Activated CD4-positive, alpha-beta T cell treated with anti-CD3 and anti-CD28 coated beads, Interleukin-2, amount 50 U/mL, for 24 hours (primary cell): ENCODE measurements around the gene FXYD3.
A peak's percentile ranks its signal among the peaks of the same experiment; 100 is the strongest.
"Not testable (repeated sequence)": the region's sequence is repeated elsewhere in the genome, so short reads cannot be mapped to it uniquely, and the experiment has no call there.

Source experiments
- DNase-seq, 2 donors: peaks; one replicate each; pipeline ENCODE4 v3.0.0-alpha.2; 2020; ENCODE audit warnings: low read depth in 1 of 2, low spot score in 1 of 2

The FXYD3 gene

GRCh38 chr19:35086455-35086854, 29.2 kb upstream of the FXYD3 start:
- no peak for DNase-seq

GRCh38 chr19:35087393-35087792, 28.2 kb upstream of the FXYD3 start:
- no peak for DNase-seq

DNA sequence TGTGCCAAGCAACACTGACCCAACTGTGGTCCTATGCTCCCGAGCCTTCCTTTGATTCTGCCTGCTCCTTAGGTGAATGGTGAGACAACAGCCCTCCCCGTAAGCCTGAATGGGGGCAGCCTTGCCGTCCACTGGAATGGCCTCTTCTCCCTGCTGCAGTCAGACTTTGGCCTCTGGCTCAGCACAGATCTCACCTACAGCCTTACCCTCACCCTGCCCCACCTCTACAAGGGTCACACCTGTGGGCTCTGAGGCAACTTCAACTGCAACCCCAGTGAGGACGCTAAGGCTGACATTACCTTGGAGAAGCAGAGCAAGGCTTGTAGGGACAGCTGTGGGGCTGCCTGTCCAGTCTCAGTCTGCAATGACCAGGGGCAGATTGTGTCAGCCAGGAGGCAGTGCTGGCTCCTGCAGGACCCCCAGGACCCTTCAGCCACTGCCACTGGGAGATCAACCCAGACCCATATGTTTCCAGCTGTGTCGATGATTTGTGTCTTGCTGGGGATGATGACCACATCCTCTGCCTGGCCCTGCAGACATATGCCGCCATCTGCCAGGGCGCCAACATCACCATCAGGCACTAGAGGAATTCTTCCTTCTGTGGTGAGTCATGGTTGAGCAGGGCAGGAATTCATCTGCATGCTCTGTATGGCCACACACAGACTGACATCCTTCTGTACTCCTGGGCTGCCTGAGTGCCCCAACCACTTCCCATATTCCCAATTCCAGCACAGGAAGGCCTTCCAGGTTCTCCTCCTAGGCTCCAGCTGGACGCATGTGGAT, 27.3 kb upstream of the FXYD3 start:
- no peak for DNase-seq

- DNase-seq = no peak
Measured at GRCh38 chr19:35089554-35089953, 26.1 kb upstream of the FXYD3 start.

GRCh38 chr19:35090160-35090505, 25.5 kb upstream of the FXYD3 start:
- no peak for DNase-seq

GRCh38 chr19:35090506-35091214, 25.0 kb upstream of the FXYD3 start:
- peak; percentile 6 to 24 for DNase-seq

- DNase-seq = no peak
Measured at GRCh38 chr19:35093430-35093829, 22.2 kb upstream of the FXYD3 start.

- no peak for DNase-seq
Measured at GRCh38 chr19:35093941-35094647, 21.5 kb upstream of the FXYD3 start.

DNA sequence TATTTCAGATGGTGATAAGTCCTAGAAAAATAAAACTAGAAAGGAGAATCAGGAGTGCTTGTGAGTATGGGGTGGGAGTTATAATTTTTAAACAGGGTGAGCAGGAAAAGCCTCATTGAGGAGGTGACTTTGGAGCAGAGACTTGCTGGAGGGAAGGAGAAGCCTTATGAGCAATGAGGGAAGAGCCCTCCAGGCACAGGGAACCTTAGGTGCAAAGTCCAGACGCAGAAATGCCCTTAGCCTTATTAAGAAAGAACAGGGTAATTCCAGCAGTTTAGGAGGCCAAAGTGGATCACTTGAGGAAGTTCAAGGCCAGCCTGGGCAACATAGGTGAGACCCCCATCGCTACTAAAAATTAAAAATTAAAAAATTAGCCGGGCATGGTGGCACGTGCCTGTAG, 21.0 kb upstream of the FXYD3 start:
- DNase-seq = no peak

GRCh38 chr19:35095667-35096368, 19.8 kb upstream of the FXYD3 start:
- DNase-seq = no peak

DNA sequence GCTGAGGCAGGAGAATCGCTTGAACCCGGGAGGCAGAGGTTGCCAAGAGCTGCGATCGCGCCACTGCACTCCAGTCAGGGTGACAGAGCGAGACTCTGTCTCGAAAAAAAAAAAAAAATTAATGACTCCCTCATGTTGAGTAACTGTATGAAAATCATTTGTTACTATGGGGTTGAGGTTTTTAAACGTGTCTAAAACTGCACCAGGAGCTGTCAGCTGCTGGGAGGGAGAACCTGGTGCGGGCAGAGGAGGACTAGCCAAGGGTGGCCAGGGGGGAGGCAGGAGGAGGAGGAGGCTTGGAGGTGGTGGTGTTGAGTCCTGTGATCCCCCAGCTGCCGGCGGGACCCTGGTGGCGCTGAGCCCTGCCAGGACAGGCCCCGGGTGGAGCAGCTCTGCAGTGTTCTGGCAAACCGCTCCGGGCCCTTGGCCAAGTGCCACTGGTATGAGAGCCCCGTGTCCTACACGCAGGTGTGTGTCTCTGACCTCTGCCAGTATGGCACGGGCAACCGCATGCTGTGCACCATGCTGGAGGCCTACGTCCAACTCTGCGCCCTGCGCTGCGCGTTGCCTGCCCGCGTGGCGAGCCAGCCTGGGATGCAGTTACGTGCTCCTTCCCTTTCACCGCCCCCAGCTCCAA, 17.1 kb upstream of the FXYD3 start:
- no peak for DNase-seq

DNA sequence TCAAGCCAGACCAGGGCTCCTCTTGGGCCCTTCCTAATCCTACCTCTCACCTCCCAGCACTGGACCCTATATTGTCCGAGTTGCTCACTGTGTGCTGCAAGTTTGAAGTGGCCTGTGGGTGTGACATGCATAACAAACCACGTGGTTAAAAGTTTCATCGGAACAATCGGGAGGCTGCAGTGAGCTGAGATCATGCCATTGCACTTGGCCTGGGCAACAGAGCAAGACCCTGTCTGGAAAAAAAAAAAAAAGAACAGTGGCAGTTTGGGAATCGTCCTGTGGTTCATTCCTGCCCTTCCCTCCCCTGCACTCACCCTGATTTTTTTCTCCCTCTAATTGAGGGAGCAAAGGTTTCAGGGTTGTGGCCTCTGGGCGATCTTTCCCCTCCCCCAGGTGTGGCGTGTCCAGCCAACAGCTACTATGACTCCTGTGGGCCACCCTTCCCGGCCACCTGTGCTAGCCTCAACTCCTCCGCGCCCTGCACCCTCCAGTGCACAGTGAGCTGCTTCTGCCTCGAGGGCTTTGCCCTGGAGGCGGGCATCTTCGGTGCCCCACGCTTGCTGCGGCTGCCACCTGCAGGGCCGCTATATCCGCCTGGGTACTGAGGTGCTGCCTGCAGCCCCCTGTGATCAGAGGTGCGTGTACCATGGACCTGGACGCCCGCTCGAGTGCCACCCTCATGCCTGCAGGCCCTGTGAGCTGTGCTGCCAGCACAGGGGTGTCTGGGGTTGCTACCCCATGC, 16.3 kb upstream of the FXYD3 start:
- no peak for DNase-seq

DNA sequence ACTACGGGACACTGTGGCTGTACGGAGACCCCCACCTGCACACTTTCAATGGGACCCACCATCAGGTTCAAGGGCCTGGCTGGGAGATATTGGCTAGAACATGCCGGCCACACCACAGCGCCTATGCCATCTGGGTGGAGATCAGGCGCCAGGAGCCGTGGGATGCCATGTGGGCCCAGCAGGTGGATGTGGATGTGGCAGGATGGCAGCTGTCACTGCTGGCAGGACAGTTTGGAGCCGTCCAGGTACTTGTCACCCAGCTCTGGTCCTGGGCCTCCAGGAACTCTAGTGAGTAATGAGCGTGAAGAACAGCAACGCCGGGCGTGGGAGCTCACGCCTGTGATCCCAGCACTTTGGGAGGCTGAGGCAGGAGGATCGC, 15.7 kb upstream of the FXYD3 start:
- DNase-seq = no peak

- no peak for DNase-seq
Measured at GRCh38 chr19:35100588-35101533, 14.8 kb upstream of the FXYD3 start.

DNA sequence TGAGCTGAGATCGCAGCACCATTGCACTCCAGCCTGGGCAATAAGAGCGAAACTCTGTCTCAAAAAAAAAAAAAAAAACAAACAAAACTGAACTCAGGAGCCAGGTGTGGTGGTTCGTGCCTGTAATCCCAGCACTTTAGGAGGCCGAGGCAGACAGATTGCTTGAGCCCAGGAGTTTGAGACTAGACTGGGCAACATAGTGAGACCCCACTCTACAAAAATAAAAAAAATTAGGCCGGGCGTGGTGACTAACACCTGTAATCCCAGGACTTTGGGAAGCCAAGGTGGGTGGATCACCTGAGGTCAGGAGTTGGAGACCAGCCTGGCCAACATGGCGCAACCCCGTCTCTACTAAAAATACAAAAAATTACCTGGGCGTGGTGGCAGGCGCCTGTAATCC, 13.7 kb upstream of the FXYD3 start:
- not testable (repeated sequence) for DNase-seq

DNA sequence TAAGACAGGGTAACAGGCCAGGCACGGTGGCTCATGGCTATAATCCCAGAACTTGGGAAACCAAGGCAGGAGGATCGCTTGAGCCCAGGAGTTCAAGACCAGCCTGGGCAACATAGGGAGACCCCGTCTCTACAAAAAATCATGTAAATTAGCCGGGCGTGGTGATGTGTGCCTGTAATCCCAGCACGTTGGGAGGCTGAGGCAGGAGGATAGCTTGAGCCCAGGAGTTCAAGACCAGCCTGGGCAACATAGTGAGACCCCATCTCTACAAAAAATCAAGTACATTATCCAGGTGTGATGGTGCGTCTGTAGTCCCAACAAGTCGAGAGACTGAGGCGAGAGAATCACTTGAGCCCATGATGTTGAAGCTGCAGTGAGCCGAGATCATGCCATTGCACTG, 12.0 kb upstream of the FXYD3 start:
- DNase-seq = not testable (repeated sequence)

DNA sequence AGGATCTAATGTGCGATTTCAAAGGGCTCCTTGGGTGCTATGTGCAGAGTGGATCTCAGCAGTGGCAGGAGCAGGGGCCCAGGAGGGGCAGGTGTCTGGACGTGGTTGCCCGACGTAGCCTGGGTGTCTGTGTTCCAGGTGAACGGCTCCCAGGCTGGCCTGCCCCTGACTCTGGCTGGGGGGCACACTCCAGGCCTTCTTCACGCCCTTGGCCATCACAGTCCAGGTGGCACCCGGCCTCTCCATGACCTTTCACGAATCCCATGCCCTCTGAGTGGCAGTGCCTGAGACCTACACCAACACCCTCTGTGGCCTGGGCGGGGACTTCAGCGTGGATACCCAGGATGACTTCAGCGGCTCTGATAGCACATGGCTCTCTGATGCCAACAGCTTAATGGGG, 11.3 kb upstream of the FXYD3 start:
- DNase-seq = no peak

GRCh38 chr19:35105047-35105410, 10.6 kb upstream of the FXYD3 start:
- DNase-seq = no peak
